Nephron (organoid): Measurements from ENCODE around the gene ZSCAN10.

ENCODE experiments used
- H3K27ac Mint-ChIP-seq, 3 experiments: 2 replicates each; pipeline ENCODE4 v1.8.0; 2020; ENCODE audit warnings: mixed read lengths in 3 of 3, mild to moderate bottlenecking in 2 of 3, moderate library complexity in 1 of 3
- H3K27me3 Mint-ChIP-seq: 2 replicates; pipeline ENCODE4 v1.8.0; 2021; ENCODE audit warnings: low read depth, mild to moderate bottlenecking, moderate library complexity, mixed read lengths
- H3K36me3 Mint-ChIP-seq: 2 replicates; pipeline ENCODE4 v1.8.0; 2020; ENCODE audit warnings: low read depth, mixed read lengths
- H3K4me1 Mint-ChIP-seq: 2 replicates; pipeline ENCODE4 v1.8.0; 2020; ENCODE audit warnings: mixed read lengths
- H3K4me3 Mint-ChIP-seq, 3 experiments: 2 replicates each; pipeline ENCODE4 v1.8.0; 2020; ENCODE audit warnings: mild to moderate bottlenecking in 3 of 3, mixed read lengths in 3 of 3, moderate library complexity in 2 of 3
- H3K9me3 Mint-ChIP-seq: 2 replicates; pipeline ENCODE4 v1.8.0; 2020; ENCODE audit warnings: mixed read lengths
- TF ChIP-seq, protein P1 (sequence below), 3 experiments: fragments of 200-600 bp; sonication (generic); IDR thresholded peaks; one replicate each; pipeline ENCODE4 v1.5.0; 2021; ENCODE audit warnings: antibody characterized with exemption in 3 of 3; ENCODE audit not compliant: unreplicated experiment in 3 of 3

Gene ZSCAN10

DNA sequence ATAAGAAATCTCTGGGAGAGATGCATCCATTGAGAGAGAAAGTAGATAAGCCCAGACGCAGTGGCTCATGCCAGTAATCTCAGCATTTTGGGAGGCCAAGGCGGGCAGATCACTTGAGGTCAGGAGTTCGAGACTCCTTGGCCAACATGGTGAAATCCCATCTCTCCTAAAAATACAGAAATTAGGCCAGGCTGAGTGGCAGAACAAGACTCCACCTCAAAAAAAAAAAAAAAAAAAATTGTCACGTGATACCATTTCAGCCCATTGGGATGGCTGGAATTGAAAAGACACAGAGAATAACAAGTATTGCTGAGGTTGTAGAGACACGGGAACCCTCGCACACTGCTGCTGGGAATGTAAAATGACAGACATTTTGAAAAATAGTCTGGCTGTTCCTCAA is 36.5 kb downstream of the ZSCAN10 start:
- Mint-ChIP-seq H3K27me3 (peaks cover 14% of the 10 kb centered on the region), H3K4me1 (peaks cover 35% of the 10 kb centered on the region), H3K9me3 (no peaks in the 10 kb centered on the region), H3K36me3 (peaks cover under 1% of the 10 kb centered on the region), H3K4me3 (no peak overlapping the region), H3K27ac (peak overlapping the region in 1 of 3 experiments; percentile 55)
- TF ChIP-seq, protein P1, sequence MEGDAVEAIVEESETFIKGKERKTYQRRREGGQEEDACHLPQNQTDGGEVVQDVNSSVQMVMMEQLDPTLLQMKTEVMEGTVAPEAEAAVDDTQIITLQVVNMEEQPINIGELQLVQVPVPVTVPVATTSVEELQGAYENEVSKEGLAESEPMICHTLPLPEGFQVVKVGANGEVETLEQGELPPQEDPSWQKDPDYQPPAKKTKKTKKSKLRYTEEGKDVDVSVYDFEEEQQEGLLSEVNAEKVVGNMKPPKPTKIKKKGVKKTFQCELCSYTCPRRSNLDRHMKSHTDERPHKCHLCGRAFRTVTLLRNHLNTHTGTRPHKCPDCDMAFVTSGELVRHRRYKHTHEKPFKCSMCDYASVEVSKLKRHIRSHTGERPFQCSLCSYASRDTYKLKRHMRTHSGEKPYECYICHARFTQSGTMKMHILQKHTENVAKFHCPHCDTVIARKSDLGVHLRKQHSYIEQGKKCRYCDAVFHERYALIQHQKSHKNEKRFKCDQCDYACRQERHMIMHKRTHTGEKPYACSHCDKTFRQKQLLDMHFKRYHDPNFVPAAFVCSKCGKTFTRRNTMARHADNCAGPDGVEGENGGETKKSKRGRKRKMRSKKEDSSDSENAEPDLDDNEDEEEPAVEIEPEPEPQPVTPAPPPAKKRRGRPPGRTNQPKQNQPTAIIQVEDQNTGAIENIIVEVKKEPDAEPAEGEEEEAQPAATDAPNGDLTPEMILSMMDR (IDR thresholded peaks at IDR 0.05; ENCODE audit: unreplicated experiment in 3 of 3): no peak

DNA sequence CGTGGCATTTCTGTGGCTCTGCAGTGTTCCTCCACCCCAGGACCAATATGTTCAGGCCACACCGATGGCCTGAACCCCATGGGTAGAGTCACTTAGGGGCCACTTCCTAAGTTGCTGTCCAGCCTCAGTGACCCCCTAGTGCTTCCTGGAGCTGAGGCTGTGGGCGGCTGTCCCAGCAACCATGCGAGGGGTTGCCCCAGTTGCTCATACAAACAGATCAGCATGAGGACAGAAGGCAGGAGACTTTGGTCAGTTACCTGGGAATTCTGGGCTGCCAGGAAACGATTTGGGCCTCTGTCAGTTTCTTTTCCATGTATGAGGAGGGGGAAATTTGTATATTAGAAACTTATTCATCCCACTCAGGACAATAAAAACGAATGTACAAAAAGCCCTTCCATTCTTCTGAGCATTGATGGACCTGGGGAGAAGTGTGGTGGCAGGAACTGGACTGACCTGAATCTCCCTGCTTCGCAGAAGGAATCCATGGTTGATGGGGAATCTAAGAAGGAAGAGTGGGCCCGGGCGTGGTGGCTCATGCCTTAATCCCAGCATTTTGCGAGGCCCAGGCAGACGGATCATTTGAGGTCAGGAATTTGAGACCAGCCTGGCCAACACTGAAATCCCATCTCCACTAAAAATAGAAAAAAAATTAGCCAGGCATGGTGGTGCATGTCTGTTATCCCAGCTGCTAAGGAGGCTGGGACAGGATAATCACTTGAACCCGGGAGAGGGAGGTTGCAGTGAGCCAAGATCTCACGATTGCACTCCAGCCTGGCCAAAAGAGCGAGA is 38.6 kb downstream of the ZSCAN10 start:
- H3K27me3 Mint-ChIP-seq: peaks cover 17% of the 10 kb centered on the region
- H3K4me1 Mint-ChIP-seq: peaks cover 27% of the 10 kb centered on the region
- no peaks in the 10 kb centered on the region for H3K9me3 Mint-ChIP-seq
- TF ChIP-seq, protein P1 (IDR thresholded peaks at IDR 0.05; ENCODE audit: unreplicated experiment in 3 of 3): no peak
- H3K4me3 Mint-ChIP-seq: peak overlapping the region; percentile 78 to 83 (median 83)
- H3K36me3 Mint-ChIP-seq: peaks cover 4% of the 10 kb centered on the region
- peak overlapping the region; percentile 58 to 83 (median 80) for H3K27ac Mint-ChIP-seq

DNA sequence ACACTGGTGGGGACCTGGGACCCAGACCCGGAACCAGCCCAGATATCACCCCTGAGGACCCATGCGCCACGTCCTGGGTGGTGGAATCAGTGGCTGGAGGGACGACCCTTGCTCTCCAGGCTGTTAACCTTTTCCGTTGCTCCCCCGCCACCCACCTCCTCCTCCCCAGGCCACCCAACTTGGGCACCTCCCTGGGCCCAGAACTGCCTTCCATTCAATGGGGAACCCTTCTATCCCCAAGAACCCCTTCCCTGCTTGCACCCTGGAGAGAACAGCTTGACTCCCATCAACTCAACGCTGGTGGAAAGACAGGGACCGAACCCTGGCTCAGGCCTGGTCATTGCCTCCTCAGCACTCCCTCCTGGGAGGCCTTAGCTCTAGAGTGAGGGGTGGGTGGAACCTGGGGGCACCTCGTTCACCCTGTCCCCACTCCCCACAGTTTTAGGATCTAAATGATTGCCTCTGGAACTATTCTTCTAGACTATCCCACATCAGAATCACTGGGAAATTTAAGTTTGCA is 39.3 kb downstream of the ZSCAN10 start:
- Mint-ChIP-seq H3K4me1 (peaks cover 24% of the 10 kb centered on the region), H3K27me3 (peaks cover 22% of the 10 kb centered on the region), H3K9me3 (no peaks in the 10 kb centered on the region), H3K36me3 (peaks cover 4% of the 10 kb centered on the region), H3K27ac (peak overlapping the region; percentile 58 to 86 (median 80)), H3K4me3 (peak overlapping the region; percentile 78 to 83 (median 83))
- TF ChIP-seq, protein P1 (IDR thresholded peaks at IDR 0.05; ENCODE audit: unreplicated experiment in 3 of 3): no peak

DNA sequence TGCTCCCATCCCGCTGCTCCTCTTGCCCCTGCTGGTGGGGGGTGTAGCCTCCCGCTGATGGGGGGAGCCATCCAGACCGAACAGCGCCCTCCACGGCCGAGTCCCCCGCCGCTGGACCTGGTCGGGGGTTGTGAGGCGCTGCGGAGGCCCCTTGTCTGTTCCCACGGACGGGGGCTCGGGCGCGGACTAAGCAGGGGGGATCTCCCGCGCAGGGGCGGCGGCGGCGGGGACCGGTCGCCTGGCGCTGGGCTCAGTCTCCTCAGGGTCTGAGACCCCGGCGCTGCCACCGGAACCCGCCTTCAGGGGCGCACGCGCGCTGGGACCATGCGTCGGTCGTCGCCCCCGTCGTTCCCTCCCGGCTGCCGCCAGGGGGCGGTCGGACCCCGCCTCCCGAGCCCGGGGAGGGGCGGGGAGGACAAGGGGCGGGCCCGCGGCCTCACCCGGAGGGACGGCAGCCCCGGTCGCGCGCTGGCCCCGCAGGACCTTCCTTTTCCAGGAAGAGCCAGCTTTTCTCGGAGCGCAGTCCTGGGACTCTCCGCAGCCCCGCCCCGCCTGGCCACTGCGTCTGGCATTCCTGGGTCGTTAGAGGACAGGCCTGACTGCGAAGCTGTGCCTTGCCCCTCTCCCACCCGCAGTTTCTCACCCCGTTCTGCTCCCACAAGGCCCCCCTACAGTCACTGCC is 39.9 kb downstream of the ZSCAN10 start:
- Mint-ChIP-seq H3K4me1 (peaks cover 24% of the 10 kb centered on the region), H3K27me3 (peaks cover 22% of the 10 kb centered on the region), H3K27ac (peak overlapping the region; percentile 58 to 86 (median 80))

DNA sequence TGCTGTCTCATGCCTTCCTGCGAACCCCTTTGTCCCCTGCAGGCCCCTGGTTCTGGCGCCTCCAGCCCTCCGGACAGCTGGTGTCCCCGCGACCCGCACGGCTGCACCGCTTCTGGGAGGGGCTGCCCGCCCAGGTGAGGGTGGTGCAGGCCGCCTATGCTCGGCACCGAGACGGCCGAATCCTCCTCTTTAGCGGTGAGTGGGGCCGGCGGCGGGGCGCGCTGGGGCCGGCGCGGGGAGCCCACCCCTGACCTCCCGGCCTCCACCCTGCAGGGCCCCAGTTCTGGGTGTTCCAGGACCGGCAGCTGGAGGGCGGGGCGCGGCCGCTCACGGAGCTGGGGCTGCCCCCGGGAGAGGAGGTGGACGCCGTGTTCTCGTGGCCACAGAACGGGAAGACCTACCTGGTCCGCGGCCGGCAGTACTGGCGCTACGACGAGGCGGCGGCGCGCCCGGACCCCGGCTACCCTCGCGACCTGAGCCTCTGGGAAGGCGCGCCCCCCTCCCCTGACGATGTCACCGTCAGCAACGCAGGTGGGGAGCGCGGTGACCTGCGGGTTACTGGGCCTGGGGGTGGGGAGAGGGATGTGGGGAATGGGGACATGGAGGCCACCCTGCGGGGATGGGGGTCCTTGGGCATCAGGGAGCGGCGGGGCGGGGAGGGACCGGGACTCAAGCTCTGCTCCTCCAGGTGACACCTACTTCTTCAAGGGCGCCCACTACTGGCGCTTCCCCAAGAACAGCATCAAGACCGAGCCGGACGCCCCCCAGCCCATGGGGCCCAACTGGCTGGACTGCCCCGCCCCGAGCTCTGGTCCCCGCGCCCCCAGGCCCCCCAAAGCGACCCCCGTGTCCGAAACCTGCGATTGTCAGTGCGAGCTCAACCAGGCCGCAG is 40.7 kb downstream of the ZSCAN10 start:
- Mint-ChIP-seq H3K9me3 (no peaks in the 10 kb centered on the region), H3K27ac (no peak overlapping the region), H3K27me3 (peaks cover 22% of the 10 kb centered on the region), H3K4me3 (peak overlapping the region; percentile 86 to 90 (median 87)), H3K36me3 (peaks cover 4% of the 10 kb centered on the region), H3K4me1 (peaks cover 19% of the 10 kb centered on the region)
- TF ChIP-seq, protein P1 (IDR thresholded peaks at IDR 0.05; ENCODE audit: unreplicated experiment in 3 of 3): no peak

More for the DNA sequence above, 39.9 kb downstream of the ZSCAN10 start:
- H3K36me3 Mint-ChIP-seq: peaks cover 4% of the 10 kb centered on the region
- TF ChIP-seq, protein P1 (IDR thresholded peaks at IDR 0.05; ENCODE audit: unreplicated experiment in 3 of 3): peak; percentile 93 to 97 (median 97)
- H3K4me3 Mint-ChIP-seq: peak overlapping the region; percentile 86 to 90 (median 87)
- H3K9me3 Mint-ChIP-seq: no peaks in the 10 kb centered on the region
